SK-N-SH (cell line): Measurements from ENCODE around the gene SPSB3. TPM values are rescaled to one million over a fixed set of nuclear protein-coding genes. Genes with fewer than 3 reads are reported as not detected.

Experiments used
- CTCF ChIA-PET: fragments of 300-600, 350-600 bp; formaldehyde crosslinking; extraction: SDS; loops from one replicate; lab custom pipeline; 2021; lab: Yijun Ruan, JAX
- POLR2A ChIA-PET: fragments of 350-600 bp; sonication (Branson Sonifier 250); formaldehyde crosslinking; extraction: SDS; loops from one replicate; lab custom pipeline; 2020; ENCODE audit warnings: antibody characterized with exemption, inconsistent platforms; lab: Yijun Ruan, JAX
- DNase-seq: peaks from one replicate; pipeline ENCODE4 v3.0.0; 2012
- H2AFZ ChIP-seq: fragments of 200-600 bp; sonication (generic); 2 replicates; pipeline ENCODE4 v1.8.1; 2016; ENCODE audit warnings: antibody characterized with exemption, mild to moderate bottlenecking, low read depth
- H3F3A ChIP-seq: fragments of 200-600 bp; sonication (generic); replicated peaks from 2 replicates; pipeline ENCODE3; 2016; ENCODE audit warnings: antibody characterized with exemption, mild to moderate bottlenecking; ENCODE audit not compliant: insufficient read depth
- H3K27ac ChIP-seq, 2 experiments: fragments of 200-500 bp in 1 of 2; fragments of 200-600 bp in 1 of 2; sonication (Bioruptor generic) in 1 of 2; sonication (generic), shearing (Covaris generic) in 1 of 2; 2 replicates each; pipeline versions ENCODE4 v1.5.1 to v1.6.1; 2014 to 2016; ENCODE audit warnings: low read depth in 2 of 2, inconsistent platforms in 1 of 2, low read length in 1 of 2, mild to moderate bottlenecking in 1 of 2, mixed read lengths in 1 of 2
- H3K27me3 ChIP-seq: fragments of 200-600 bp; sonication (generic), shearing (Covaris generic); 2 replicates; pipeline ENCODE4 v1.6.1; 2016; ENCODE audit warnings: mixed run types; ENCODE audit not compliant: insufficient read depth
- H3K36me3 ChIP-seq, 2 experiments: fragments of 200-500 bp in 1 of 2; fragments of 200-600 bp in 1 of 2; sonication (Bioruptor generic) in 1 of 2; sonication (generic) in 1 of 2; replicated peaks in 1 of 2; 2 replicates each; pipeline versions ENCODE3 to v1.5.1; 2014 to 2016; ENCODE audit warnings: low read length in 1 of 2, mild to moderate bottlenecking in 1 of 2; ENCODE audit not compliant: insufficient read depth in 2 of 2, control insufficient read depth in 1 of 2
- H3K4me1 ChIP-seq, 2 experiments: fragments of 200-500 bp in 1 of 2; fragments of 200-600 bp in 1 of 2; sonication (Bioruptor generic) in 1 of 2; sonication (generic), shearing (Covaris generic) in 1 of 2; 2 replicates each; pipeline versions ENCODE4 v1.5.1 to v1.6.1; 2014 to 2016; ENCODE audit warnings: low read depth in 1 of 2, low read length in 1 of 2, mixed run types in 1 of 2; ENCODE audit not compliant: insufficient read depth in 2 of 2, control insufficient read depth in 1 of 2
- H3K4me2 ChIP-seq: fragments of 200-600 bp; sonication (generic), shearing (Covaris generic); 2 replicates; pipeline ENCODE4 v1.6.1; 2017; ENCODE audit warnings: mixed run types
- H3K4me3 ChIP-seq, 2 experiments: fragments of 200-500 bp in 1 of 2; fragments of 200-600 bp in 1 of 2; sonication (Bioruptor generic) in 1 of 2; sonication (generic), shearing (Covaris generic) in 1 of 2; 2 replicates each; pipeline versions ENCODE4 v1.5.1 to v1.8.1; 2014 to 2016; ENCODE audit warnings: low read depth in 2 of 2, inconsistent platforms in 1 of 2, low read length in 1 of 2, mild to moderate bottlenecking in 1 of 2, mixed read lengths in 1 of 2, moderate library complexity in 1 of 2
- H3K79me2 ChIP-seq: fragments of 200-600 bp; sonication (generic); 2 replicates; pipeline ENCODE4 v1.8.1; 2017; ENCODE audit warnings: mild to moderate bottlenecking; ENCODE audit not compliant: insufficient read depth
- H3K9ac ChIP-seq: fragments of 200-600 bp; sonication (generic); 2 replicates; pipeline ENCODE4 v1.6.1; 2017; ENCODE audit warnings: mixed run types
- H3K9me2 ChIP-seq: fragments of 200-600 bp; sonication (generic); 2 replicates; pipeline ENCODE4 v1.6.1; 2017; ENCODE audit warnings: mixed run types
- H3K9me3 ChIP-seq: fragments of 200-600 bp; sonication (generic); 2 replicates; pipeline ENCODE4 v1.6.1; 2017; ENCODE audit warnings: mixed run types, mild to moderate bottlenecking, moderate library complexity
- H4K20me1 ChIP-seq: fragments of 200-600 bp; sonication (generic); 2 replicates; pipeline ENCODE4 v1.6.1; 2017; ENCODE audit warnings: mild to moderate bottlenecking, mixed run types; ENCODE audit not compliant: insufficient read depth
- CTCF ChIP-seq: fragments of 200-600 bp; sonication (generic); IDR thresholded peaks from 2 replicates; pipeline ENCODE4 v1.6.1; 2017; ENCODE audit warnings: antibody characterized with exemption, mild to moderate bottlenecking, moderate library complexity
- ELF1 ChIP-seq: IDR thresholded peaks from 2 replicates; pipeline ENCODE4 v1.4.0; 2012
- EP300 ChIP-seq, 2 experiments: IDR thresholded peaks; 2 replicates each; pipeline versions ENCODE4 v1.4.0 to v1.6.1; 2012; ENCODE audit warnings: borderline replicate concordance in 1 of 2, low read depth in 1 of 2, low read length in 1 of 2
- FOSL2 ChIP-seq: IDR thresholded peaks from 2 replicates; pipeline ENCODE4 v1.4.0; 2012; ENCODE audit warnings: low read depth, mild to moderate bottlenecking, moderate library complexity, borderline replicate concordance
- FOXJ3 ChIP-seq: sonication (generic); formaldehyde crosslinking; IDR thresholded peaks from 2 replicates; pipeline ENCODE4 v1.5.1; 2020; ENCODE audit warnings: mild to moderate bottlenecking, missing genetic modification reagents
- GABPA ChIP-seq: IDR thresholded peaks from 2 replicates; pipeline ENCODE4 v1.4.0; 2012; ENCODE audit warnings: low read depth, mild to moderate bottlenecking
- GATA2 ChIP-seq: sonication (generic); formaldehyde crosslinking; IDR thresholded peaks from 2 replicates; pipeline ENCODE4 v1.5.0; 2020; ENCODE audit warnings: mild to moderate bottlenecking, missing genetic modification reagents
- MAX ChIP-seq: IDR thresholded peaks from 2 replicates; pipeline ENCODE4 v1.4.0; 2012; ENCODE audit warnings: low read depth
- MXI1 ChIP-seq: IDR thresholded peaks from 2 replicates; pipeline ENCODE4 v1.6.1; 2012; ENCODE audit warnings: mild to moderate bottlenecking, low read depth, low read length, improper control_type of control experiment
- NRF1 ChIP-seq: IDR thresholded peaks from 2 replicates; pipeline ENCODE4 v1.6.1; 2012; ENCODE audit warnings: low read depth, mild to moderate bottlenecking, low read length
- POLR2AphosphoS5 ChIP-seq: IDR thresholded peaks from 2 replicates; pipeline ENCODE4 v1.6.1; 2012; ENCODE audit warnings: low read depth, low read length
- RCOR1 ChIP-seq: fragments of 150-350 bp; IDR thresholded peaks from 2 replicates; pipeline ENCODE4 v1.6.1; 2017; ENCODE audit warnings: antibody characterized with exemption, low read length
- REST ChIP-seq: IDR thresholded peaks from 2 replicates; pipeline ENCODE4 v1.6.1; 2012; ENCODE audit warnings: mild to moderate bottlenecking, low read depth, low read length, moderate library complexity
- RXRA ChIP-seq: IDR thresholded peaks from 2 replicates; pipeline ENCODE4 v1.4.0; 2012; ENCODE audit warnings: low read depth, mild to moderate bottlenecking, borderline replicate concordance
- SIN3A ChIP-seq: IDR thresholded peaks from 2 replicates; pipeline ENCODE4 v1.6.1; 2012; ENCODE audit warnings: low read depth, mild to moderate bottlenecking, low read length, moderate library complexity, borderline replicate concordance
- SMC3 ChIP-seq: IDR thresholded peaks from 2 replicates; pipeline ENCODE4 v1.6.1; 2012; ENCODE audit warnings: low read depth, low read length, improper control_type of control experiment
- TCF12 ChIP-seq: IDR thresholded peaks from 2 replicates; pipeline ENCODE4 v1.4.0; 2012
- TEAD4 ChIP-seq: IDR thresholded peaks from 2 replicates; pipeline ENCODE4 v1.4.0; 2012; ENCODE audit warnings: mild to moderate bottlenecking, borderline replicate concordance; ENCODE audit not compliant: insufficient read depth
- USF1 ChIP-seq: IDR thresholded peaks from 2 replicates; pipeline ENCODE4 v1.4.0; 2012; ENCODE audit warnings: low read depth, borderline replicate concordance
- USF2 ChIP-seq: fragments of 150-350 bp; IDR thresholded peaks from 2 replicates; pipeline ENCODE4 v1.6.1; 2017; ENCODE audit warnings: antibody characterized with exemption, low read length, low read depth, borderline replicate concordance
- WGBS: methylation state at CpG from one replicate; pipeline ENCODE4 v1.1.6; 2017; ENCODE audit warnings: low lambda C conversion rate; 5-methylcytosine and 5-hydroxymethylcytosine counted together
- polyA plus RNA-seq, 3 experiments: library from polyadenylated mRNA; depleted of rRNA; stranded (reverse); fragments of >200 nt; gene quantifications; 2 replicates each; pipeline ENCODE4 v1.2.3, GENCODE V29; 2012

The SPSB3 gene
- polyA plus RNA-seq, 1 of the 3 experiments (the other 2 are of a cell fraction): 40.6 TPM

GRCh38 chr16:1818204-1818872, 36.0 kb upstream of the SPSB3 start:
- peaks cover 5% of the 10 kb centered on the region; the same call in 1 of the 2 replicates for H3K79me2 ChIP-seq
- no peak overlapping the region for H3K9ac ChIP-seq
- H3K4me2 ChIP-seq: no peak overlapping the region
- peaks cover 0 to 18% of the 10 kb centered on the region in 2 experiments for H3K36me3 ChIP-seq
- 95% methylated on average over 14 of the region's 27 CpGs for WGBS
- no peak overlapping the region for H3K27ac ChIP-seq
- no peaks in the 10 kb centered on the region for H4K20me1 ChIP-seq
- H3K9me3 ChIP-seq: no peaks in the 10 kb centered on the region
- no peaks in the 10 kb centered on the region for H3K9me2 ChIP-seq
- no peaks in the 10 kb centered on the region for H3K27me3 ChIP-seq
- no peak for DNase-seq
- TF ChIP-seq GABPA: no peak
- no peak for TF ChIP-seq USF1
- TF ChIP-seq USF2: no peak
- no peak for TF ChIP-seq REST
- TF ChIP-seq SIN3A: no peak
- TF ChIP-seq GATA2: no peak
- TF ChIP-seq POLR2AphosphoS5: no peak
- no peak for TF ChIP-seq TEAD4
- TF ChIP-seq TCF12: no peak
- TF ChIP-seq MAX: no peak
- no peak for TF ChIP-seq EP300 (IDR thresholded peaks at IDR 0.05; ENCODE audit: borderline replicate concordance in 1 of 2, low read depth in 1 of 2, low read length in 1 of 2)
- TF ChIP-seq FOXJ3: no peak
- TF ChIP-seq NRF1: no peak
- TF ChIP-seq ELF1: no peak
- TF ChIP-seq RXRA: no peak
- TF ChIP-seq MXI1: no peak
- no peak for TF ChIP-seq RCOR1
- no peak for TF ChIP-seq FOSL2
- TF ChIP-seq SMC3: no peak
- TF ChIP-seq CTCF: no peak
- peaks cover 5% of the 10 kb centered on the region for H3F3A ChIP-seq
- H3K4me3 ChIP-seq: no peak overlapping the region
- ChIA-PET CTCF (no interaction called here), POLR2A (no interaction called here)
- no peak overlapping the region for H2AFZ ChIP-seq
- no peaks in the 10 kb centered on the region for H3K4me1 ChIP-seq
